ENCODE data around the gene TRIM27. TPM values are rescaled to one million over a fixed set of nuclear protein-coding genes. Genes with fewer than 3 reads are reported as not detected.
"Not testable (repeated sequence)": the region's sequence is repeated elsewhere in the genome, so short reads cannot be mapped to it uniquely, and the experiment has no call there.

The TRIM27 gene
- total RNA-seq, 2 donors from 2014 or later, result 49.1 to 74.0 TPM

GRCh38 chr6:28929339-28929738 is 5.6 kb upstream of the TRIM27 start:
- not testable (repeated sequence) for H3K27ac Mint-ChIP-seq; H3K9me3 Mint-ChIP-seq; H3K36me3 Mint-ChIP-seq; H3K4me3 Mint-ChIP-seq; ATAC-seq; DNase-seq (ENCODE audit: low spot score); H3K4me1 Mint-ChIP-seq (ENCODE audit: low read depth in 2 of 2)
- peaks cover 12 to 16% of the 10 kb centered on the region in 2 donors for H3K27me3 Mint-ChIP-seq

GRCh38 chr6:28927846-28928245 is 4.1 kb upstream of the TRIM27 start:
- Mint-ChIP-seq H3K9me3 (no peaks in the 10 kb centered on the region), H3K36me3 (no peaks in the 10 kb centered on the region), H3K4me1 (ENCODE audit: low read depth in 2 of 2) (peaks cover 3 to 7% of the 10 kb centered on the region in 2 donors), H3K27me3 (peaks cover 12 to 16% of the 10 kb centered on the region in 2 donors), H3K27ac (no peak overlapping the region), H3K4me3 (no peak overlapping the region)
- no peak for ATAC-seq
- DNase-seq (ENCODE audit: low spot score), result no peak

GRCh38 chr6:28922821-28923317 is 916 bp downstream of the TRIM27 start:
- Mint-ChIP-seq H3K27ac (peak overlapping the region; percentile 72 to 89), H3K4me3 (peak overlapping the region; percentile 83), H3K9me3 (no peaks in the 10 kb centered on the region), H3K36me3 (peaks cover 27% of the 10 kb centered on the region), H3K27me3 (no peaks in the 10 kb centered on the region), H3K4me1 (ENCODE audit: low read depth in 2 of 2) (peaks cover 28 to 30% of the 10 kb centered on the region in 2 donors)
- peak; percentile 51 to 63 for ATAC-seq
- peak; percentile 79 for DNase-seq (ENCODE audit: low spot score)

- H3K27me3 Mint-ChIP-seq, result no peaks in the 10 kb centered on the region
- H3K4me3 Mint-ChIP-seq, result peak overlapping the region; percentile 83
- peaks cover 32 to 36% of the 10 kb centered on the region in 2 donors for H3K4me1 Mint-ChIP-seq (ENCODE audit: low read depth in 2 of 2)
- H3K27ac Mint-ChIP-seq, result peak overlapping the region; percentile 72 to 89
- DNase-seq (ENCODE audit: low spot score) (no peak), ATAC-seq (no peak)
- no peaks in the 10 kb centered on the region for H3K9me3 Mint-ChIP-seq
- peaks cover 28% of the 10 kb centered on the region for H3K36me3 Mint-ChIP-seq
These were observed 1.6 kb downstream of the TRIM27 start for GRCh38 chr6:28922004-28922820.

GRCh38 chr6:28920281-28920680 is 3.5 kb downstream of the TRIM27 start:
- Mint-ChIP-seq H3K27me3 (no peaks in the 10 kb centered on the region), H3K4me3 (peak overlapping the region; percentile 47), H3K9me3 (no peaks in the 10 kb centered on the region), H3K4me1 (ENCODE audit: low read depth in 2 of 2) (peaks cover 36 to 37% of the 10 kb centered on the region in 2 donors), H3K36me3 (peaks cover 28% of the 10 kb centered on the region), H3K27ac (peak overlapping the region in 1 of 2 donors; percentile 10)
- ATAC-seq (no peak), DNase-seq (ENCODE audit: low spot score) (no peak)

- Mint-ChIP-seq H3K27ac (no peak overlapping the region), H3K27me3 (no peaks in the 10 kb centered on the region), H3K4me1 (ENCODE audit: low read depth in 2 of 2) (peaks cover 11 to 18% of the 10 kb centered on the region in 2 donors), H3K4me3 (no peak overlapping the region), H3K9me3 (no peaks in the 10 kb centered on the region), H3K36me3 (peaks cover 27% of the 10 kb centered on the region)
- ATAC-seq (no peak), DNase-seq (ENCODE audit: low spot score) (no peak)
These were observed 8.8 kb downstream of the TRIM27 start for GRCh38 chr6:28914941-28915340.

GRCh38 chr6:28910901-28911690 is 12.7 kb downstream of the TRIM27 start:
- no peaks in the 10 kb centered on the region for H3K27me3 Mint-ChIP-seq
- no peak for ATAC-seq
- H3K36me3 Mint-ChIP-seq, result peaks cover 26% of the 10 kb centered on the region

GRCh38 chr6:28907394-28907793 is 16.4 kb downstream of the TRIM27 start:
- no peak overlapping the region for H3K27ac Mint-ChIP-seq
- H3K36me3 Mint-ChIP-seq, result peaks cover 35% of the 10 kb centered on the region
- ATAC-seq (no peak), DNase-seq (ENCODE audit: low spot score) (no peak)
- no peak overlapping the region for H3K4me3 Mint-ChIP-seq
- peaks cover 0 to 6% of the 10 kb centered on the region in 2 donors for H3K4me1 Mint-ChIP-seq (ENCODE audit: low read depth in 2 of 2)
- H3K27me3 Mint-ChIP-seq, result no peaks in the 10 kb centered on the region
- no peaks in the 10 kb centered on the region for H3K9me3 Mint-ChIP-seq

More at GRCh38 chr6:28910901-28911690, 12.7 kb downstream of the TRIM27 start:
- H3K4me1 Mint-ChIP-seq (ENCODE audit: low read depth in 2 of 2), result peaks cover 0 to 4% of the 10 kb centered on the region in 2 donors
- no peak for DNase-seq (ENCODE audit: low spot score)
- no peaks in the 10 kb centered on the region for H3K9me3 Mint-ChIP-seq
- H3K4me3 Mint-ChIP-seq, result no peak overlapping the region
- peak overlapping the region in 1 of 2 donors; percentile 42 for H3K27ac Mint-ChIP-seq

- ATAC-seq (no peak), DNase-seq (ENCODE audit: low spot score) (no peak)
- H3K9me3 Mint-ChIP-seq, result no peaks in the 10 kb centered on the region
- H3K4me1 Mint-ChIP-seq (ENCODE audit: low read depth in 2 of 2), result peaks cover 0 to 6% of the 10 kb centered on the region in 2 donors
- no peak overlapping the region for H3K4me3 Mint-ChIP-seq
- peaks cover 34% of the 10 kb centered on the region for H3K36me3 Mint-ChIP-seq
- no peaks in the 10 kb centered on the region for H3K27me3 Mint-ChIP-seq
- no peak overlapping the region for H3K27ac Mint-ChIP-seq
These were observed 17.1 kb downstream of the TRIM27 start for GRCh38 chr6:28906669-28907068.

- Mint-ChIP-seq H3K4me3 (no peak overlapping the region), H3K27ac (no peak overlapping the region), H3K4me1 (ENCODE audit: low read depth in 2 of 2) (peaks cover 0 to 2% of the 10 kb centered on the region in 2 donors), H3K36me3 (peaks cover 32% of the 10 kb centered on the region), H3K27me3 (no peaks in the 10 kb centered on the region), H3K9me3 (no peaks in the 10 kb centered on the region)
- ATAC-seq, result no peak
- no peak for DNase-seq (ENCODE audit: low spot score)
These were observed 20.1 kb downstream of the TRIM27 start for GRCh38 chr6:28903686-28904085.

GRCh38 chr6:28901831-28902230 is 22.0 kb downstream of the TRIM27 start:
- Mint-ChIP-seq H3K4me3 (no peak overlapping the region), H3K9me3 (no peaks in the 10 kb centered on the region), H3K27me3 (no peaks in the 10 kb centered on the region), H3K36me3 (peaks cover 32% of the 10 kb centered on the region), H3K4me1 (ENCODE audit: low read depth in 2 of 2) (peaks cover 0 to 5% of the 10 kb centered on the region in 2 donors), H3K27ac (no peak overlapping the region)
- ATAC-seq (no peak), DNase-seq (ENCODE audit: low spot score) (no peak)

GRCh38 chr6:28900577-28901256 is 23.1 kb downstream of the TRIM27 start:
- H3K27me3 Mint-ChIP-seq, result no peaks in the 10 kb centered on the region
- no peaks in the 10 kb centered on the region for H3K9me3 Mint-ChIP-seq
- no peak for DNase-seq (ENCODE audit: low spot score)
- no peak overlapping the region for H3K4me3 Mint-ChIP-seq
- H3K27ac Mint-ChIP-seq, result peak overlapping the region in 1 of 2 donors; percentile 28
- peaks cover 30% of the 10 kb centered on the region for H3K36me3 Mint-ChIP-seq
- peaks cover 7 to 13% of the 10 kb centered on the region in 2 donors for H3K4me1 Mint-ChIP-seq (ENCODE audit: low read depth in 2 of 2)
- no peak for ATAC-seq

- no peaks in the 10 kb centered on the region for H3K9me3 Mint-ChIP-seq
- peak overlapping the region; percentile 61 for H3K4me3 Mint-ChIP-seq
- peaks cover 25% of the 10 kb centered on the region for H3K36me3 Mint-ChIP-seq
- peaks cover 7 to 17% of the 10 kb centered on the region in 2 donors for H3K4me1 Mint-ChIP-seq (ENCODE audit: low read depth in 2 of 2)
- DNase-seq (ENCODE audit: low spot score) (no peak), ATAC-seq (no peak)
- H3K27ac Mint-ChIP-seq, result peak overlapping the region; percentile 19 to 75
- no peaks in the 10 kb centered on the region for H3K27me3 Mint-ChIP-seq
These were observed 25.1 kb downstream of the TRIM27 start for GRCh38 chr6:28898710-28898965.
